Dendritic cell treated with granulocyte-macrophage colony-stimulating factor and Interleukin-4, amounts not matched to agents 40 ng/mL and 50 ng/mL, for 4 days (primary cell): ENCODE results near the gene CACNA1D.

Experiments used
- H3K27ac Mint-ChIP-seq: one replicate; pipeline ENCODE4 v1.8.0; 2022; ENCODE audit warnings: mild to moderate bottlenecking, mixed read lengths
- H3K27me3 Mint-ChIP-seq: one replicate; pipeline ENCODE4 v1.8.0; 2022; ENCODE audit warnings: mild to moderate bottlenecking, mixed read lengths
- H3K36me3 Mint-ChIP-seq: one replicate; pipeline ENCODE4 v1.8.0; 2022; ENCODE audit warnings: low read depth, mixed read lengths
- H3K4me1 Mint-ChIP-seq: one replicate; pipeline ENCODE4 v1.8.0; 2022; ENCODE audit warnings: low read depth, mixed read lengths
- H3K4me3 Mint-ChIP-seq: one replicate; pipeline ENCODE4 v1.8.0; 2022; ENCODE audit warnings: mild to moderate bottlenecking, moderate library complexity, mixed read lengths
- H3K9me3 Mint-ChIP-seq: one replicate; pipeline ENCODE4 v1.8.0; 2022; ENCODE audit warnings: mixed read lengths
- intact Hi-C: fragments of 100-400 bp; cut with micrococcal nuclease; formaldehyde crosslinking; loops from one replicate; pipeline ENCODE4 v1.15.0; 2022

The CACNA1D gene

DNA sequence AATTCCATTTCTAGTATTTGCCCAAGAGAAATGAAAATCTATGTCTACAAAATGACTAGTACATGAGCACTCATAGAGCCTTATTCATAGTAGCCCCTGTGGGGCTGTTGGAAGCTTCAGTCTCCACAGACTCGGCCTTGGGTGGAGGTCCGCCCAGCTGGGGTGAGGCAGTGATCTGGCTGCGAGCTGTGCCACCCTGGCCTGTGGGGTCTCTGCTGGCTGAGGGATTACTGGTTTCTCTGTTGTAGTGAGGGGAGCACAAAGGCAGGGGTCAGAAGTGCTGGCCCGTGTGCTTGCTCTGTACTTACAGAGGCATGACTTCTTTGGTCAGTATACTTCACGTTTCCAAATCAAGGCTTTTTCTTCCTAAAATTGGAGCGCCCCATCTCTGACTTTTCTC is 193.7 kb downstream of the CACNA1D start:
- Mint-ChIP-seq H3K27ac (no peak overlapping the region), H3K4me1 (peaks cover 7% of the 10 kb centered on the region), H3K4me3 (no peak overlapping the region), H3K27me3 (peaks cover 54% of the 10 kb centered on the region), H3K36me3 (no peaks in the 10 kb centered on the region), H3K9me3 (no peaks in the 10 kb centered on the region)
- intact Hi-C loops: no loop called here

DNA sequence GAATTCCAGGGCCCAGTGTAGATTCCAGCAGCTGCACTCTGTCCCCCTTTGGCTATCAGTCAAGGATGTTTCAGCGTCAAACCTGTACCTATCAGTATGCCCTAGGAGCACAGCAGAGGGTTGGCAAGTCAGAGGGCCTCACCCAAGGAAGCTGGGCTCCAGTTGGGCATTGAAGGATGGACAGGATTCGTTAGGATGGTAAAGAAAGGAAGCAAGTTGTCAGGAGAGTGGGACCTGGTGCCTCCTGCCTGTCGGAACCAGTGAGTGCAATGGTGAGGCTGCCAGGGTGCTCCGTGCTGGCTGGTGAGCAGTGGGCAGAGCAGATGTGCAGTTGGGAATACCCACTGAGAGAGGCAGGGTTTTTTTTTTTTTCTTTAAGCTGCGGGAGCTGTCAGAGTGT is 194.6 kb downstream of the CACNA1D start:
- Mint-ChIP-seq H3K36me3 (no peaks in the 10 kb centered on the region), H3K4me3 (no peak overlapping the region), H3K27me3 (peaks cover 51% of the 10 kb centered on the region), H3K9me3 (no peaks in the 10 kb centered on the region), H3K27ac (no peak overlapping the region), H3K4me1 (peaks cover 17% of the 10 kb centered on the region)
- intact Hi-C loops: no loop called here

- Mint-ChIP-seq H3K27ac (no peak overlapping the region), H3K4me1 (peaks cover 20% of the 10 kb centered on the region), H3K36me3 (no peaks in the 10 kb centered on the region), H3K9me3 (no peaks in the 10 kb centered on the region), H3K27me3 (peaks cover 51% of the 10 kb centered on the region), H3K4me3 (no peak overlapping the region)
- intact Hi-C loops: no loop called here
Observed at GRCh38 chr3:53689681-53690080, 195.3 kb downstream of the CACNA1D start.

DNA sequence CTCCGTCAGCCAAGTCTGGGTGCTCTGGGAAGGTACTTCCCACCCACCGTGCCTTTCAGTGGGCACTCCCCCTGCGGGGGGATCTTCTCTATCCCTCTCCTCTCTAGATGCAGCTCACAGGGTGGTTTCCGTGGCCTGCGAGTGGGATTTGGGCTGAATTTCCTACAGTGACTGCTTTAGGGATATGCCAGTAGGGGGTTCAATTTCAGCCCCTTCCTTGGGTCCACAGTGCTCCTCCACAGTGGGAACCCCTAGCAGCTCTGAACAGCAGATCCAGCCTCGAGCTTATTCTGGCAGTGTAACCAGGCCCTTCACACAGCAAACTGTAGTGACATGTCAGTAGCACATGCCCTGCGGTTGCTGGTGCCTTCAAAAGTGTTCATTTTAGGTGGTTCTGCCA is 196.1 kb downstream of the CACNA1D start:
- Mint-ChIP-seq H3K4me1 (peaks cover 20% of the 10 kb centered on the region), H3K4me3 (no peak overlapping the region), H3K9me3 (no peaks in the 10 kb centered on the region), H3K27ac (no peak overlapping the region), H3K27me3 (peaks cover 57% of the 10 kb centered on the region), H3K36me3 (no peaks in the 10 kb centered on the region)
- intact Hi-C loops: no loop called here

GRCh38 chr3:53691349-53691748 is 196.9 kb downstream of the CACNA1D start:
- H3K9me3 Mint-ChIP-seq: no peaks in the 10 kb centered on the region
- intact Hi-C loops: no loop called here

DNA sequence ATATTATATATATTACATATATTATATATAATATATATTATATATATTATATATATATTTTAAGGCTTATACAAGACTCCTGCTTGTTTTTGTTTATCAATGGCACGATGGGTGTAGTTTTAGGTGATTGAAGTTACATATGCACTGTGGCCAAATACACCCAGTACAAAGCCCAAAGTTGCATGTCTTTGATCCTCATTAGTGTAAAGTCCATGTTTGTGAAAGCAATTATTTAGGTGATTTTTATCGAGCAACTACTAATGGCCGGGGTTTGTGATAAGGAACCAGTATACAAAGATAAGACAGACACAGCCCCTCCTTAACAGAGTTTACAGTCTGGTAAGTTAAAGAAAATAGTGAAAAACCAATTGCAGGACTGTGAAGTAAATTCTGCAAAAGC is 197.5 kb downstream of the CACNA1D start:
- Mint-ChIP-seq H3K27ac (no peak overlapping the region), H3K36me3 (no peaks in the 10 kb centered on the region), H3K4me1 (peaks cover 26% of the 10 kb centered on the region), H3K27me3 (peaks cover 64% of the 10 kb centered on the region), H3K4me3 (no peak overlapping the region), H3K9me3 (no peaks in the 10 kb centered on the region)
- intact Hi-C loops: no loop called here

More at GRCh38 chr3:53691349-53691748, 196.9 kb downstream of the CACNA1D start:
- Mint-ChIP-seq H3K36me3 (no peaks in the 10 kb centered on the region), H3K27me3 (peaks cover 61% of the 10 kb centered on the region), H3K4me1 (peaks cover 20% of the 10 kb centered on the region), H3K27ac (no peak overlapping the region), H3K4me3 (no peak overlapping the region)

GRCh38 chr3:53693451-53693850 is 199.0 kb downstream of the CACNA1D start:
- Mint-ChIP-seq H3K36me3 (no peaks in the 10 kb centered on the region), H3K27ac (no peak overlapping the region), H3K9me3 (no peaks in the 10 kb centered on the region), H3K4me3 (no peak overlapping the region), H3K4me1 (peaks cover 38% of the 10 kb centered on the region), H3K27me3 (peaks cover 67% of the 10 kb centered on the region)
- intact Hi-C loops: no loop called here

GRCh38 chr3:53694046-53694445 is 199.6 kb downstream of the CACNA1D start:
- Mint-ChIP-seq H3K4me3 (no peak overlapping the region), H3K27me3 (peaks cover 66% of the 10 kb centered on the region), H3K9me3 (no peaks in the 10 kb centered on the region), H3K27ac (no peak overlapping the region), H3K4me1 (peaks cover 38% of the 10 kb centered on the region), H3K36me3 (no peaks in the 10 kb centered on the region)
- intact Hi-C loops: no loop called here

GRCh38 chr3:53694666-53695323 is 200.4 kb downstream of the CACNA1D start:
- intact Hi-C loops: no loop called here
- Mint-ChIP-seq H3K27ac (no peak overlapping the region), H3K9me3 (no peaks in the 10 kb centered on the region), H3K27me3 (peaks cover 66% of the 10 kb centered on the region), H3K4me1 (peaks cover 38% of the 10 kb centered on the region), H3K36me3 (no peaks in the 10 kb centered on the region), H3K4me3 (no peak overlapping the region)

DNA sequence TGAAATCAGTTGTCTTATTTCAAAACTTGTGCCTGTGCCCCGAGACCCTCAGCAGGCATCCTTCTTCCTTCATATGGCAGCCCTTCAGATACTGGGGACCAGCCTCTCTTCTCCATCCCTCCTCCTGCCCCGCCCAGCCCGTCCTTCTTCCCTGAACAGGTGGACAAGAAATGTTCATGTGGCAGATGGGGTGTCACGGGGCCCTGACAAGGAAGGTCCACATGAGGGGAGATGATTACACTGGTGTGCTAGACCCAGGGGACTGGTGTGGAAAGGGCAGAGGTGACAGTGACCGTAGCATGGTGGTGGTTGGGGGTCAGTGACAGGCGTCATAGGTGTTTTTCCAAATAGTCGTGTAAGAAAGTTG is 200.9 kb downstream of the CACNA1D start:
- peaks cover 38% of the 10 kb centered on the region for H3K4me1 Mint-ChIP-seq

DNA sequence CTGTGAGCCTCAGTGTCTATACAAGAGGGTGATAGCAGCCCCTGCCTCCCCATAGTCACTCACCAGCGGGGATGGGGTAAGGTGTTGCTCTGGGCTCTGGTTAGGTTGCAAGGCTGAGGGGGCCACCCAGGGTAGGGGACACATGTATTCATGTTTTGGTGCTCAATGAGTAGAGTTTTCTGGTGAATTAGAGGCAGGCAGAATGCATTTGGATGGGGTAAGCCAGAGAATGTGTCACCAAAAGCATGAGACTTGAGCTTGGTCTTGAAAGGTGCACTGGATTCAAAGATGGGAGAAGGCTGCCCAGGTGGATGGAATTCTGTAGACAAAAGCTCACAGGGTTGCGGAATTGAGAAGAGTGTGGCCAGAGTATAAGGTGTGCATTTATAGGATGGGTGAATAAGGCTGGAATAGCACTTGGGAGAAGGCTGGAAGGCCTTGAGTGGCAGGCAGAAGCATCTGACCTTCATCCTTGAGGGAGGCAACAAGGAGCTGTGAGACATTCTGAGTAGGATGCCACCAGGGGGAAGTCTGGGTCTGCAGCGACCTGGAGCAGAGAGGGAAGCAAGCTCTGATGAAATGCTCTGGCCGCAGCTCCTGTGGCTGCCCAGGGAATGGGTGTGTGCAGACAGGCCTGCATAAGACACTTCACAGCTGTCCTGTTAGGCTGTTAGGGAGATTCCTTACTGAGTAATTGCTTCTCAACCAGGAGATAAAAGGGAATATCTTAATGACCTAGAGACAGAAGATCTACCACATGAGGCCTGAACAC is 202.2 kb downstream of the CACNA1D start:
- intact Hi-C loops: no loop called here
- Mint-ChIP-seq H3K4me1 (peaks cover 38% of the 10 kb centered on the region), H3K27me3 (peaks cover 51% of the 10 kb centered on the region), H3K27ac (no peak overlapping the region), H3K36me3 (no peaks in the 10 kb centered on the region), H3K9me3 (no peaks in the 10 kb centered on the region), H3K4me3 (no peak overlapping the region)

More for the DNA sequence above, 200.9 kb downstream of the CACNA1D start:
- Mint-ChIP-seq H3K27ac (no peak overlapping the region), H3K36me3 (no peaks in the 10 kb centered on the region), H3K9me3 (no peaks in the 10 kb centered on the region), H3K27me3 (peaks cover 62% of the 10 kb centered on the region), H3K4me3 (no peak overlapping the region)
- intact Hi-C loops: no loop called here

GRCh38 chr3:53700441-53700840 is 206.0 kb downstream of the CACNA1D start:
- H3K4me1 Mint-ChIP-seq: peaks cover 36% of the 10 kb centered on the region
- no peak overlapping the region for H3K4me3 Mint-ChIP-seq
- no peaks in the 10 kb centered on the region for H3K36me3 Mint-ChIP-seq
- intact Hi-C loops: loop anchor here (10.0 kb wide), 1 partner anchor 154 kb away; no protein-coding TSS in a partner anchor
- H3K27ac Mint-ChIP-seq: no peak overlapping the region
- no peaks in the 10 kb centered on the region for H3K9me3 Mint-ChIP-seq
- peaks cover 28% of the 10 kb centered on the region for H3K27me3 Mint-ChIP-seq

- no peak overlapping the region for H3K4me3 Mint-ChIP-seq
- H3K9me3 Mint-ChIP-seq: no peaks in the 10 kb centered on the region
- H3K27ac Mint-ChIP-seq: peak overlapping the region; percentile 2
- H3K4me1 Mint-ChIP-seq: peaks cover 31% of the 10 kb centered on the region
- H3K27me3 Mint-ChIP-seq: peaks cover 16% of the 10 kb centered on the region
- intact Hi-C loops: loop anchor here (10.0 kb wide), 1 partner anchor 152 kb away; no protein-coding TSS in a partner anchor
- H3K36me3 Mint-ChIP-seq: no peaks in the 10 kb centered on the region
Observed at GRCh38 chr3:53702776-53703530, 208.5 kb downstream of the CACNA1D start.
